Left lung (tissue), 14 donors: ENCODE data around the gene RBBP8NL. TPM values are rescaled to one million over a fixed set of nuclear protein-coding genes. Genes with fewer than 3 reads are reported as not detected.

Experiments used
- ATAC-seq: fragments of 200-7000 bp; cut with Tn5 transposase; one replicate; pipeline ENCODE4 v1.9.1; 2020; ENCODE audit warnings: moderate library complexity
- DNase-seq, 4 donors: peaks; one replicate each; pipeline ENCODE4 v3.0.0-alpha.2; 2013 to 2020
- H3K27ac ChIP-seq, 2 donors: fragments of 200-600 bp; sonication (generic) in 1 of 2; one replicate each; pipeline versions ENCODE4 v1.5.0 to v1.8.0; 2020 to 2021
- H3K27me3 ChIP-seq, 2 donors: fragments of 200-600 bp; sonication (generic) in 1 of 2; one replicate each; pipeline versions ENCODE4 v1.5.0 to v1.8.0; 2020 to 2021
- H3K36me3 ChIP-seq, 2 donors: fragments of 200-600 bp; sonication (generic) in 1 of 2; one replicate each; pipeline versions ENCODE4 v1.5.0 to v1.8.0; 2020 to 2021
- H3K4me1 ChIP-seq, 2 donors: fragments of 200-600 bp; one replicate each; pipeline ENCODE4 v1.8.0; 2021
- H3K4me3 ChIP-seq, 2 donors: fragments of 200-600 bp; sonication (generic) in 1 of 2; one replicate each; pipeline versions ENCODE4 v1.5.0 to v1.8.0; 2020 to 2021; ENCODE audit warnings: mild to moderate bottlenecking in 1 of 2
- H3K9me3 ChIP-seq, 2 donors: fragments of 200-600 bp; sonication (generic) in 1 of 2; one replicate each; pipeline versions ENCODE4 v1.5.0 to v1.8.0; 2020 to 2021
- CTCF ChIP-seq, 2 donors: fragments of 200-600 bp; sonication (generic) in 1 of 2; IDR thresholded peaks; one replicate each; pipeline versions ENCODE4 v1.5.0 to v1.8.0; 2021; ENCODE audit warnings: antibody characterized with exemption in 2 of 2
- intact Hi-C, 2 donors: fragments of 100-400 bp; cut with DNase I; formaldehyde crosslinking; loops; one replicate each; pipeline versions ENCODE4 v1.11.2 to v1.14.2; 2022
- long read RNA-seq, 12 donors: library from polyadenylated mRNA in 2 of 12; unstranded in 2 of 12; transcript quantifications; one replicate each; pipeline ENCODE4 v2.0.0 and lab custom pipeline, GENCODE V29; 2019 to 2026
- polyA plus RNA-seq, 6 donors: library from polyadenylated mRNA; unstranded; fragments of 120-200 nt; gene quantifications; one replicate each; pipeline ENCODE4 v1.2.1, GENCODE V29; 2013; ENCODE audit not compliant: insufficient read length in 6 of 6
- total RNA-seq, 2 donors: library from RNA; stranded (reverse); fragmentation: NEBNext Ultra II Directional; extraction: Animal tissue kit (Norgen Biotek cat#: 25700); gene quantifications; one replicate each; pipeline ENCODE4 v1.2.1, GENCODE V29; 2021
- donor health status: DM: no; HTN: yes; CAD: no.
- donor health status: DM: no; HTN: no; CAD: no.

The RBBP8NL gene
- total RNA-seq (1 to 10 TPM in 1 of 2 donors, under 1 TPM in 1; 0.97 to 1.1 TPM), polyA plus RNA-seq (1 to 10 TPM; 2.5 to 4.2 (median 3.7) TPM)
- long read RNA-seq, donor 1: 0 reads
- long read RNA-seq, donor 2: 0 reads
- long read RNA-seq, donor 3, partial matches to known transcripts: 0 of 2 reads
- long read RNA-seq, donor 3, other reads (novel, unspliced or antisense): 0 of 2 reads
- long read RNA-seq, donor 4: 0 reads
- long read RNA-seq, donor 5: 0 reads
- long read RNA-seq, donor 6, partial matches to known transcripts: 0 of 1 reads
- long read RNA-seq, donor 6, other reads (novel, unspliced or antisense): 0 of 1 reads
- long read RNA-seq, donor 7: 0 reads
- long read RNA-seq, donor 8: 0 reads
- long read RNA-seq, donor 9: 0 reads
- long read RNA-seq, donor 10: 0 reads
- long read RNA-seq, donor 11: 0 reads
- long read RNA-seq, donor 12, partial matches to known transcripts: 0 of 1 reads
- long read RNA-seq, donor 12, other reads (novel, unspliced or antisense): 0 of 1 reads

- H3K9me3 ChIP-seq: no peaks in the 10 kb centered on the region
- intact Hi-C loops: no loop called here
- ATAC-seq: peak; percentile 86
- H3K36me3 ChIP-seq: no peaks in the 10 kb centered on the region
- H3K4me3 ChIP-seq: peak within 1 kb of the TSS in 1 of 2 donors; percentile 6
- peak in 2 of 4 donors; percentile 88 to 91 for DNase-seq
- H3K4me1 ChIP-seq: peaks cover 6 to 8% of the 10 kb centered on the region in 2 donors
- H3K27ac ChIP-seq: peak within 1 kb of the TSS; percentile 13 to 26
- H3K27me3 ChIP-seq: peaks cover 0 to 54% of the 10 kb centered on the region in 2 donors
- no peak for TF ChIP-seq CTCF (IDR thresholded peaks at IDR 0.05)
Observed at GRCh38 chr20:62427172-62428001, at the start of gene RBBP8NL. TSS of gene RBBP8NL (minus strand) at chr20:62427539. CDS start at chr20:62419647, 7,892 bp downstream.

GRCh38 chr20:62476056-62476838 is 48.9 kb upstream of the RBBP8NL start:
- Histone ChIP-seq H3K4me3 (peak overlapping the region; percentile 15 to 25), H3K36me3 (no peaks in the 10 kb centered on the region), H3K4me1 (peaks cover 0 to 23% of the 10 kb centered on the region in 2 donors), H3K27me3 (peaks cover 55 to 97% of the 10 kb centered on the region in 2 donors), H3K9me3 (no peaks in the 10 kb centered on the region), H3K27ac (no peak overlapping the region)
- ATAC-seq (peak; percentile 39), DNase-seq (peak in 1 of 4 donors; percentile 71)
- intact Hi-C loops: no loop called here
- no peak for TF ChIP-seq CTCF (IDR thresholded peaks at IDR 0.05)

GRCh38 chr20:62475772-62476055 is 48.4 kb upstream of the RBBP8NL start, which contains the start of gene GATA5:
TSS of gene GATA5 (minus strand) at chr20:62475995. CDS start at chr20:62475521, 474 bp downstream.
- Histone ChIP-seq H3K4me3 (peak within 1 kb of the TSS; percentile 19 to 25), H3K27me3 (peaks cover 54 to 97% of the 10 kb centered on the region in 2 donors), H3K36me3 (no peaks in the 10 kb centered on the region), H3K27ac (no peak within 1 kb of the TSS), H3K9me3 (no peaks in the 10 kb centered on the region), H3K4me1 (peaks cover 0 to 23% of the 10 kb centered on the region in 2 donors)
- intact Hi-C loops: no loop called here
- ATAC-seq (peak; percentile 6), DNase-seq (no peak)
- no peak for TF ChIP-seq CTCF (IDR thresholded peaks at IDR 0.05)

GRCh38 chr20:62475027-62475771 is 47.9 kb upstream of the RBBP8NL start:
- ATAC-seq (no peak), DNase-seq (no peak)
- peaks cover 0 to 23% of the 10 kb centered on the region in 2 donors for H3K4me1 ChIP-seq
- H3K36me3 ChIP-seq: no peaks in the 10 kb centered on the region
- peaks cover 54 to 97% of the 10 kb centered on the region in 2 donors for H3K27me3 ChIP-seq
- H3K27ac ChIP-seq: no peak overlapping the region
- TF ChIP-seq CTCF (IDR thresholded peaks at IDR 0.05): no peak
- intact Hi-C loops: no loop called here
- H3K4me3 ChIP-seq: peak overlapping the region; percentile 19 to 25
- no peaks in the 10 kb centered on the region for H3K9me3 ChIP-seq
